ENCODE data around the gene L3MBTL4.

DNA sequence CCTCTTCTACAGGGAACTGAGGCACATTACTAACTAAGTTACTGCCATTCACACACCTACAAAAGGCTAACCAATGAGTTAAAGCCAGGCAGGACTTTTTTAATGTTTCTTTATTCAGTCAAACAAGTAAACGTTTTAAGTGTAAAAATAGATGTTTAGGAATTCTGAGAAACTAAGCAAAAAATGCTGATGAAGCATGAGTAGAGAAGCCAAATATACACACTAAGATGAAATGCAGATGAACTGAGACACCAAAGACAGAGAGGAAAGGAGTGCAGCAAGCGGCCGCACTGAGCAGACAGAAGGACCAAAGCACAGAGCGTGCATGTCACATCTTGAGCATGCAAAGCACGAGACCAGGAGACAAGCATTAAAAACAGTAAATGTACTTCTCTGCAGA lies 17.9 kb downstream of the L3MBTL4 start:
- TF ChIP-seq, protein P1, sequence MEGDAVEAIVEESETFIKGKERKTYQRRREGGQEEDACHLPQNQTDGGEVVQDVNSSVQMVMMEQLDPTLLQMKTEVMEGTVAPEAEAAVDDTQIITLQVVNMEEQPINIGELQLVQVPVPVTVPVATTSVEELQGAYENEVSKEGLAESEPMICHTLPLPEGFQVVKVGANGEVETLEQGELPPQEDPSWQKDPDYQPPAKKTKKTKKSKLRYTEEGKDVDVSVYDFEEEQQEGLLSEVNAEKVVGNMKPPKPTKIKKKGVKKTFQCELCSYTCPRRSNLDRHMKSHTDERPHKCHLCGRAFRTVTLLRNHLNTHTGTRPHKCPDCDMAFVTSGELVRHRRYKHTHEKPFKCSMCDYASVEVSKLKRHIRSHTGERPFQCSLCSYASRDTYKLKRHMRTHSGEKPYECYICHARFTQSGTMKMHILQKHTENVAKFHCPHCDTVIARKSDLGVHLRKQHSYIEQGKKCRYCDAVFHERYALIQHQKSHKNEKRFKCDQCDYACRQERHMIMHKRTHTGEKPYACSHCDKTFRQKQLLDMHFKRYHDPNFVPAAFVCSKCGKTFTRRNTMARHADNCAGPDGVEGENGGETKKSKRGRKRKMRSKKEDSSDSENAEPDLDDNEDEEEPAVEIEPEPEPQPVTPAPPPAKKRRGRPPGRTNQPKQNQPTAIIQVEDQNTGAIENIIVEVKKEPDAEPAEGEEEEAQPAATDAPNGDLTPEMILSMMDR (IDR thresholded peaks at IDR 0.05) = no peak
- no peak for TF ChIP-seq POLR2A (IDR thresholded peaks at IDR 0.05)

Data from heart left ventricle (tissue), 13 donors.